HFFc6 (cell line): ENCODE measurements around the gene RUNX1. TPM values are rescaled to one million over a fixed set of nuclear protein-coding genes. Genes with fewer than 3 reads are reported as not detected.

Experiments used
- DNase-seq: peaks from one replicate; pipeline ENCODE4 v3.0.0-alpha.2; 2018
- H3K27ac Mint-ChIP-seq: 2 replicates; pipeline ENCODE4 v1.8.0; 2020; ENCODE audit warnings: mild to moderate bottlenecking, mixed read lengths
- H3K27me3 Mint-ChIP-seq: 2 replicates; pipeline ENCODE4 v1.8.0; 2021; ENCODE audit warnings: mild to moderate bottlenecking, moderate library complexity, mixed read lengths; ENCODE audit not compliant: insufficient read depth
- H3K36me3 Mint-ChIP-seq: 2 replicates; pipeline ENCODE4 v1.8.0; 2021; ENCODE audit warnings: low read depth, mixed read lengths
- H3K4me1 Mint-ChIP-seq: 2 replicates; pipeline ENCODE4 v1.8.0; 2020; ENCODE audit warnings: low read depth, mixed read lengths
- H3K4me3 Mint-ChIP-seq: 2 replicates; pipeline ENCODE4 v1.8.0; 2020; ENCODE audit warnings: mild to moderate bottlenecking, moderate library complexity, mixed read lengths
- H3K9me3 Mint-ChIP-seq: 2 replicates; pipeline ENCODE4 v1.8.0; 2020; ENCODE audit warnings: mild to moderate bottlenecking, mixed read lengths
- total RNA-seq, 6 experiments: library from RNA; stranded (reverse); fragmentation: NEBNext Ultra II Directional; extraction: Animal tissue kit (Norgen Biotek cat#: 25700); gene quantifications; 2 replicates in 1 of 6; 3 replicates in 5 of 6; pipeline ENCODE4 v1.2.3, GENCODE V29; 2021
- TF ChIP-seq, protein P1 (sequence below): fragments of 200-600 bp; sonication (generic); IDR thresholded peaks from 2 replicates; pipeline ENCODE4 v1.5.0; 2021; ENCODE audit warnings: antibody characterized with exemption, mild to moderate bottlenecking

RUNX1 gene
- total RNA-seq, 6 experiments from 2014 or later = 57.4 to 78.9 (median 61.3) TPM

DNA sequence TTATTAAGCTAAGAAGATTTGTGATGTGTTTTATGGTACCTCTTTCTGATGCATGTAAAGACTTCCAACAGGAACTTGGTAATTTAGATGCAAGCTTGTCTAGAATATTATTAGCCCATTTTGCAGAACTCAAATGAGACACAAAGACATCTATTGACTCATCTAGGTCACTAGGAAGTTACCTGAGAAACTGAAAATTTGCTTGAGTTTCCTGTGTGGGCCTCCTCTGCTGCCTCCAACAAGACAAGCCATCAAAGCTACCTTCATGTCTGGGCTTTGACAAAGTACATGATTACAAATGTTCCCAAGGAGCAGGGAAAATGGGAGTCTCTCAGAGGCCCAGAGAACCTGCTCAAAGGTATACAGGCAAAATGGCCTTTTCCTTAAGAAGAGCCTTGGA, 5.6 kb downstream of the RUNX1 start:
- Mint-ChIP-seq H3K27ac (no peak overlapping the region), H3K4me1 (peaks cover 74% of the 10 kb centered on the region)

DNA sequence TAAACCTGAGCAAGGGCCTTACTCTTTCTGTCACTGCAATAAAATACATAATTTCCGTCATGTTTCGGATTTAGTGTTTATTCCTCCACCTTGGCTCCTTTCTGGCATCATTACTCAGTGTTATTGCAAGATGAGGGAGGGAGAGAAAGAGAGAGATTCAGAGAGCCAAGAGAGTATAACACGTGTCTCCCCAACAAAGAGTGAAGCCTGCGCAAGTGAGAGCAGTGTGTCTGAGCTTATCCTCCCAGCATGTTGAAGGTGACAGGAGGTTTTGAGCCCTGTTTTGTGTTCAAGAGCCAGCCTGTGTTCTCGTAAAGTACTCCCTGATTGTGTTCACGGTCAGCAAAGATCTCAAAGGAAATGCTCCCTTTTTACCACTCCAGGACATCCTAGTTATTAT, 6.3 kb downstream of the RUNX1 start:
- TF ChIP-seq, protein P1, sequence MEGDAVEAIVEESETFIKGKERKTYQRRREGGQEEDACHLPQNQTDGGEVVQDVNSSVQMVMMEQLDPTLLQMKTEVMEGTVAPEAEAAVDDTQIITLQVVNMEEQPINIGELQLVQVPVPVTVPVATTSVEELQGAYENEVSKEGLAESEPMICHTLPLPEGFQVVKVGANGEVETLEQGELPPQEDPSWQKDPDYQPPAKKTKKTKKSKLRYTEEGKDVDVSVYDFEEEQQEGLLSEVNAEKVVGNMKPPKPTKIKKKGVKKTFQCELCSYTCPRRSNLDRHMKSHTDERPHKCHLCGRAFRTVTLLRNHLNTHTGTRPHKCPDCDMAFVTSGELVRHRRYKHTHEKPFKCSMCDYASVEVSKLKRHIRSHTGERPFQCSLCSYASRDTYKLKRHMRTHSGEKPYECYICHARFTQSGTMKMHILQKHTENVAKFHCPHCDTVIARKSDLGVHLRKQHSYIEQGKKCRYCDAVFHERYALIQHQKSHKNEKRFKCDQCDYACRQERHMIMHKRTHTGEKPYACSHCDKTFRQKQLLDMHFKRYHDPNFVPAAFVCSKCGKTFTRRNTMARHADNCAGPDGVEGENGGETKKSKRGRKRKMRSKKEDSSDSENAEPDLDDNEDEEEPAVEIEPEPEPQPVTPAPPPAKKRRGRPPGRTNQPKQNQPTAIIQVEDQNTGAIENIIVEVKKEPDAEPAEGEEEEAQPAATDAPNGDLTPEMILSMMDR = no peak
- peaks cover 58% of the 10 kb centered on the region for H3K36me3 Mint-ChIP-seq
- no peak overlapping the region for H3K4me3 Mint-ChIP-seq
- H3K27ac Mint-ChIP-seq = peak overlapping the region; percentile 2
- H3K4me1 Mint-ChIP-seq = peaks cover 70% of the 10 kb centered on the region
- no peaks in the 10 kb centered on the region for H3K9me3 Mint-ChIP-seq
- H3K27me3 Mint-ChIP-seq = no peaks in the 10 kb centered on the region
- DNase-seq = no peak

More for the DNA sequence above, 5.6 kb downstream of the RUNX1 start:
- H3K27me3 Mint-ChIP-seq = no peaks in the 10 kb centered on the region
- TF ChIP-seq, protein P1 = no peak
- no peaks in the 10 kb centered on the region for H3K9me3 Mint-ChIP-seq
- no peak overlapping the region for H3K4me3 Mint-ChIP-seq
- H3K36me3 Mint-ChIP-seq = peaks cover 54% of the 10 kb centered on the region
- DNase-seq = no peak

DNA sequence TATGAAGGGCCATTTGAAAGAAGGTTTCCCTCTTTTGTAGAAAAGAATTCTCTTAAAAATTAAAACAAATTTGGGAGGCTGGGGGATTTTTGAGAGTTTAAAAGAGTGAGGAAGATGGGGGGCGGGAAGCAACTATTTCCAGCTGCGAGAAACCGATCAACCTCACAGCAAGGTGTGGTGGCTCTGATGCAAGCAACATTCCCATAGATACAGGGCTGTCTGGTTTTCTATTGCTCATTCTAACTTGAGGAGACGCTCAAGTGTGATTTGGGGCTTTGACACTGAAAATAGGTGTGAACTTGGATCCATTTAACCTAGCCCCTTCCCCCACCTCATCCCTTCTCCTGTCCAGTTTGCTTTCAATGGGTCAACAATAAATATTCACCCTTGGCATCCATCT, 7.2 kb downstream of the RUNX1 start:
- Mint-ChIP-seq H3K36me3 (peaks cover 63% of the 10 kb centered on the region), H3K9me3 (no peaks in the 10 kb centered on the region), H3K27ac (no peak overlapping the region), H3K4me3 (0 out of 2 replicates have a peak overlapping the region, but pooled peaks have one; percentile 3), H3K4me1 (peaks cover 66% of the 10 kb centered on the region), H3K27me3 (no peaks in the 10 kb centered on the region)
- no peak for DNase-seq
- TF ChIP-seq, protein P1 = no peak

DNA sequence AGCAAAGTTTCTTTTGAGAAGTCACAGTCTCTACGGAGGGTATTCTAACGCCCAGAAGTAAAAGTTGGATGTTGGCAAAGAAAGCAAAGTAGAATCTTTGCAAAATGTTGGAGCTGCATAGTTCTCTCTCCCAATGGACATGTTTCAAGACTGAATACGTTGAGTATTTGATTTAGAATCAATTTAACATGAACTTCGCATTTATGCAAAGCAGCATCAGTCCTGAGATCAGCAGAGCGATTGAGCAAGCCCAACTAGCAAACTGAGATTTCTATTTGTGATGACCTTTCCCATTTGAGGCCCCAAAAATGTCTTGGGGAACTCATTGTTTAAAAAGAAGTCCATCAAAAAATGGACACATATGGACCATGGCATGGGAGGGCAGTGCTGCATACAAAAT, 8.0 kb downstream of the RUNX1 start:
- Mint-ChIP-seq H3K27ac (no peak overlapping the region), H3K4me3 (no peak overlapping the region), H3K36me3 (peaks cover 57% of the 10 kb centered on the region), H3K27me3 (no peaks in the 10 kb centered on the region), H3K4me1 (peaks cover 58% of the 10 kb centered on the region), H3K9me3 (no peaks in the 10 kb centered on the region)
- TF ChIP-seq, protein P1 = no peak
- DNase-seq = no peak

DNA sequence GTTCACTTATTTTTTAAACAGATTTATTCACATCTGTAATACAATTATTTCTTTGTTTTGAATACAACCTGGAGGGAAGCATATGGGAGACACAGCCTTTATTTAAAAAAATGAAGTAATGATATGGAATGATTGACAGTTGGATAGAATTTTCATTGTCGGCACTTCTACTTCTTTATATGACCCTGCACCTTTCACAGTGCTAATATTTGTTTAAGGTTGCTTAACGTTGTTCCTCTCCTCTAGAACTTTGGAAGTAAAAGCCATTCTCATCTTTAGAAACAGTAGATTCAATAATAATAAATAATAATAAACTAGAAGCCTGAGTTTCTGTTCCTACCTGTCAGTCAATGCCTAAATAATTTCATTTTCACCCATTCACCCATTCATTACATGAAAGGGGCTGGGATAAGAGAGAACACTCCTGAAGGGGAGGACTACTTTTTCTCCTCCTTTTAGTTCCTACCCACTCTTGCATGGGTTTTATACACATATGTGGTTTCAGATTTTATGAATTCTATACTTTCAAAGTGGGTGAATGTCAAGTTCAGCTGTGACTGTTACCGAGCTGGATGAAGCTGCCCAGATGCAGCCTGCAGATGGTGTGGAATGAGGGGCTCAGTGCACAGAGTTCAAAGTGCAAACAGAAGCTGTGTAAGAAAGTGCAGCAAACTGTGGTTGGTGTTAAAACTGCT, 9.4 kb downstream of the RUNX1 start:
- H3K4me1 Mint-ChIP-seq = peaks cover 51% of the 10 kb centered on the region
- peaks cover 51% of the 10 kb centered on the region for H3K36me3 Mint-ChIP-seq
- no peak for DNase-seq
- H3K27me3 Mint-ChIP-seq = no peaks in the 10 kb centered on the region
- H3K9me3 Mint-ChIP-seq = no peaks in the 10 kb centered on the region
- no peak overlapping the region for H3K27ac Mint-ChIP-seq
- no peak overlapping the region for H3K4me3 Mint-ChIP-seq
- TF ChIP-seq, protein P1 = no peak
